Kasumi-1 (cell line): ENCODE measurements around the gene PEPD.

Source experiments
- DNase-seq, 2 experiments: peaks; one replicate each; lab custom pipeline; 2025; lab: John Stamatoyannopoulos, UW

Gene PEPD

DNA sequence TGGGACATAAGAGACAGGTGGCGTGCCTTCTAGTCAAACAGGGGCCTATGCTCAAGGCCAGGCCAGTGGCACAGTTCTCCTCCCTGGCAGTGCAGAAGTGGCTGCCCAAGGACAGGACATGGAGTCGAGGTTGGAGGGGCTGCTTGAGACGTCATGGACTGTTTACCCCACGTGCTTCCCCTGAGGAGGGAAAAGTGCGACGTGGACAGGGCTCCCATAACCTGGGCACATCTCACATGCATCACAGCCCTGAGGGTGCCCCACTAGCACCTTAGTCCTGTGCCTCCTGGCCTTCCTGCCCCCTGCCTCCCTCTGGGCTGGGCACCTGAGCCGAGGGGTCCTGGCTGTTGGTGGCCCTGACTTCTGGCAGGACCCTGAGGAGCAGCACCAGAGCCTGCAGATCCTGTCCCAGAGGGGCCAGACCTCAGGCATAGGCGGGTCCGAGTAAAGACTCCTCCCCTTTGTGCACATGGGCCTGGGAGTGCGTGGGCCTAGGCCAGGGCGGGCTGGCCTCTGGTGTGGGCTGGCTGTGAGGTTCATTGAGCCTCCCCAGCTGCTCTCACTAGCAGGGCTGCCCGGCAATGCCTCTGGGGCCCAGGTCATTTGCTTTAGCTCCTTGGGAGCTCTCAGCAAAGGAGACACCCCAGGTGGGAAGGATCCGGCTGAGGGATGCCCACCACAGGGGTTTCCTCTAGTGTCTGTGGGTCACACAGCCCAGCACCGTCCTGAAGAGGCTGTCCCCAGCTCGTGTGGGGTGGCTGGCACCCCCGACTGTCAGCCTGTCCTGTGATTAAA is 82.4 kb downstream of the PEPD start:
- no peak for DNase-seq

GRCh38 chr19:33437821-33438671 is 83.5 kb downstream of the PEPD start:
- DNase-seq, result no peak

DNA sequence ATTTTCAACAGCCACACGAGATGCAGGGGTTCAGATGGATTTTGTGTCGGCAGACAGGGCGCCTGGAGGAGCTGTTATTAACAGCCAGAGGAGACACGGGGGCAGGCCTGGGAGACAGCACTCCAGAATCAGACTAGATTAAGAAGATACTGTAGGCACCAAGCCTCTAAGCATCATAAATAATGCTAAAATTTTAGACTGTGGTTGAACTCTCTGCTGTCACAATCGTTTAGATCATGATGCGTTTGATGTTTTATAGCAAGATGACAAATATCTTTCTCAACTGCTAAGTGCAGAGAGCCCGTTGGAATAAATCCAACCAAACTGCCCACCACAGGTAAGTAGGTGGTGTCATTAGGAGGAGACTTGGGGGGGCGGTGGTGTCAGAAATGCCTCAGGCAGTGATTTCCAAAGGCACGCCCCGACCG is 84.2 kb downstream of the PEPD start:
- DNase-seq, result no peak

- DNase-seq, result no peak
Observed at GRCh38 chr19:33436360-33437345, 84.9 kb downstream of the PEPD start.

GRCh38 chr19:33435706-33436359 is 85.8 kb downstream of the PEPD start:
- DNase-seq, result no peak

- DNase-seq, result no peak
Observed at GRCh38 chr19:33434886-33435705, 86.5 kb downstream of the PEPD start.

- no peak for DNase-seq
Observed at GRCh38 chr19:33434069-33434885, 87.3 kb downstream of the PEPD start.

- DNase-seq, result no peak
Observed at GRCh38 chr19:33432446-33433170, 89.0 kb downstream of the PEPD start.

DNA sequence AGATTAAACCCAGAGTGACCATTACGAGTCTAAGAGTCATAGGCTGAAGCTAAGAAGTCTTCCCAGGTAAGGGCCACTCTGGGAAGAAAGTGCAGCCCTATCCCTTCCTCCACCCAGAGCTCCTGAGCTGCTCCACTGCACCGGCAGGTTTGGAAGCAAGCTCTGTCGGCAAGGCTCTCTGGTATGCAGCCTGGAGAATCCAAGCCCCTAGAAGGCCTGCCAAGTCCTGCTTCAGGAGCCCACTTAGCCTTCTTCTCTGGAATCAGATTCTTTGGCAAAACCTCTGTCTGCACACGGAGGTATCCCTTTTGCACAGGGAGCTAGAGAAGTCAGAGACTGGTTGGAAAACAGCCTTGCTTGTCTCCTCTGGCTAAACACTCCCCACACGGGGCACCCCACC is 89.6 kb downstream of the PEPD start:
- DNase-seq, result no peak

- DNase-seq, result peak; percentile 67 to 76
Observed at GRCh38 chr19:33430674-33431277, 90.8 kb downstream of the PEPD start.

- DNase-seq, result no peak
Observed at GRCh38 chr19:33429891-33430673, 91.5 kb downstream of the PEPD start.

GRCh38 chr19:33428627-33429125 is 92.9 kb downstream of the PEPD start:
- no peak for DNase-seq

DNA sequence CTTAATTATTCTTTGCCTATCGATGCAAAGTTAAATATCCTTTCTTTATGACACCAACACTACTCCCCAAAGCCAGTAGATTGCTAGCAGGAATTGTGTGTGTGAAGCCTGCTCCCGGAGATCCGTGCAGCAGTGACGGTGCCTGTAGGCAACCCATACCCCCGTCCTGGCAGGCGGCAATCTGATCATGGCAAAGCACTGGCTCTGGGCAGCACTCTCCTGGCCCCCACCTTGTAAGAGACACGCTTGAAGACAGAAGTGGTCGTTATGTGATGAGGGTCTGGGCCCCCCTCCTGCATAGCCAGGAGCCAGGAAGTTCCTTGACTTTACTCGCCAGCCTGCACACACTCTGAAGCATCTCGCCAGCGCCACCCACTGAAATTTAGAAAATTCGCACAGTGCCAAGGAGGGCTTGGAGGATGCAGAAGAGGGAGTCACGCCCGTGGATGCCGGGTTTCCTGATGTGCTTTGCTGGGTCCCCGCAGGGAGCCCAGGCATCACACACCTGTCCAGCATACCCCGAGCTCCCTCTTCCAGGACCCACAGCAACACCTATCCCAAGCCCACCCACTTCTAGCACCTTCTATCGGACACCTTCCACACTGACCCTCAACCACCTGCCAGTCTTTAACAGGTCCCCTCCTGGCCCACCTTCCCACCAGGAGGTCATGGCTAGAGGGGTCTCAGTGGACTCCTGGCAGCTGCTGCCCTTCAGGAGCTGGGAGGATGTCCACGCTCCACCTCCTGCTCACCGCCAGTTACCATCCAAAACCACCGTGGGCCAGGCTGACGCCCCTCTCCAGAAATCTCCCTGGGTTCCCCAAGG is 93.6 kb downstream of the PEPD start:
- no peak for DNase-seq

- DNase-seq, result no peak
Observed at GRCh38 chr19:33426621-33427361, 94.8 kb downstream of the PEPD start.

DNA sequence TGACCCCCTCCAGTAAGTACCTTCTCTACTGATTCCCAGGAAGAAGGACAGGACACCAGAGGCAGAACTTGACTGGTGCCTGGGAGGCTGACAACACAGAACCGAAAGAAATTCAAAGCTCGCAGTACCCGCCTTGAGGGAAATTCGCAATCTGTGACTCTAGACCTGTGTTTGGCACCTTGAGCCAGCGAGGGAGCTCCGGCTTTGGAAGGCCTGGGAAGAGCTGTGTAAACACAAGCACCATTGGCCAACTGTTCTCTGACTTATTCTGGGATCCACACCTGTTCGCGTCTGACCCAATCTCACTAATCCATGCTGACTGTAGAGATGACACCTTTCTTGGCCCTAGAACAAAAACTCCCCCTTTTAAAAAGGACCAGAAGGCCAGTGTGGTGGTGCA is 97.4 kb downstream of the PEPD start:
- no peak for DNase-seq
